GM21717 (cell line): ENCODE measurements around the gene KIAA0040.

Experiments used
- ATAC-seq: cut with Tn5 transposase; IDR thresholded peaks from one replicate; pipeline ENCODE4 v1.9.1; 2021; ENCODE audit warnings: mild to moderate bottlenecking, moderate library complexity; ENCODE audit not compliant: unreplicated experiment

KIAA0040 gene

GRCh38 chr1:175172503-175172902 lies 20.1 kb downstream of the KIAA0040 start:
- no peak for ATAC-seq

- no peak for ATAC-seq
These were observed 21.3 kb downstream of the KIAA0040 start for GRCh38 chr1:175171036-175171913.

- no peak for ATAC-seq
These were observed 23.1 kb downstream of the KIAA0040 start for GRCh38 chr1:175169286-175170018.

- no peak for ATAC-seq
These were observed 23.8 kb downstream of the KIAA0040 start for GRCh38 chr1:175168782-175169181.

- ATAC-seq = no peak
These were observed 24.7 kb downstream of the KIAA0040 start for GRCh38 chr1:175167861-175168260.

GRCh38 chr1:175166746-175167145 lies 25.8 kb downstream of the KIAA0040 start:
- ATAC-seq = no peak

GRCh38 chr1:175164751-175165150 lies 27.8 kb downstream of the KIAA0040 start:
- ATAC-seq = no peak

- no peak for ATAC-seq
These were observed 28.9 kb downstream of the KIAA0040 start for GRCh38 chr1:175163702-175164101.

GRCh38 chr1:175162955-175163354 lies 29.6 kb downstream of the KIAA0040 start:
- ATAC-seq = no peak

GRCh38 chr1:175158170-175158591 lies 34.4 kb downstream of the KIAA0040 start:
- no peak for ATAC-seq

GRCh38 chr1:175157200-175157599 lies 35.4 kb downstream of the KIAA0040 start:
- ATAC-seq = no peak

- no peak for ATAC-seq
These were observed 36.6 kb downstream of the KIAA0040 start for GRCh38 chr1:175155936-175156335.

GRCh38 chr1:175155473-175155856 lies 37.1 kb downstream of the KIAA0040 start:
- ATAC-seq = no peak

- no peak for ATAC-seq
These were observed 37.7 kb downstream of the KIAA0040 start for GRCh38 chr1:175154629-175155472.

- peak; percentile 55 for ATAC-seq
These were observed 40.4 kb downstream of the KIAA0040 start for GRCh38 chr1:175152006-175152652.

- ATAC-seq = no peak
These were observed 41.8 kb downstream of the KIAA0040 start for GRCh38 chr1:175150596-175151319.

GRCh38 chr1:175148068-175148467 lies 44.5 kb downstream of the KIAA0040 start:
- no peak for ATAC-seq

GRCh38 chr1:175147569-175147968 lies 45.0 kb downstream of the KIAA0040 start:
- ATAC-seq = no peak

- ATAC-seq = no peak
These were observed 45.9 kb downstream of the KIAA0040 start for GRCh38 chr1:175146529-175147213.
